ENCODE measurements around the gene CHI3L2.
A peak's percentile ranks its signal among the peaks of the same experiment; 100 is the strongest.

CHI3L2 gene, protein sequence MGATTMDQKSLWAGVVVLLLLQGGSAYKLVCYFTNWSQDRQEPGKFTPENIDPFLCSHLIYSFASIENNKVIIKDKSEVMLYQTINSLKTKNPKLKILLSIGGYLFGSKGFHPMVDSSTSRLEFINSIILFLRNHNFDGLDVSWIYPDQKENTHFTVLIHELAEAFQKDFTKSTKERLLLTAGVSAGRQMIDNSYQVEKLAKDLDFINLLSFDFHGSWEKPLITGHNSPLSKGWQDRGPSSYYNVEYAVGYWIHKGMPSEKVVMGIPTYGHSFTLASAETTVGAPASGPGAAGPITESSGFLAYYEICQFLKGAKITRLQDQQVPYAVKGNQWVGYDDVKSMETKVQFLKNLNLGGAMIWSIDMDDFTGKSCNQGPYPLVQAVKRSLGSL

DNA sequence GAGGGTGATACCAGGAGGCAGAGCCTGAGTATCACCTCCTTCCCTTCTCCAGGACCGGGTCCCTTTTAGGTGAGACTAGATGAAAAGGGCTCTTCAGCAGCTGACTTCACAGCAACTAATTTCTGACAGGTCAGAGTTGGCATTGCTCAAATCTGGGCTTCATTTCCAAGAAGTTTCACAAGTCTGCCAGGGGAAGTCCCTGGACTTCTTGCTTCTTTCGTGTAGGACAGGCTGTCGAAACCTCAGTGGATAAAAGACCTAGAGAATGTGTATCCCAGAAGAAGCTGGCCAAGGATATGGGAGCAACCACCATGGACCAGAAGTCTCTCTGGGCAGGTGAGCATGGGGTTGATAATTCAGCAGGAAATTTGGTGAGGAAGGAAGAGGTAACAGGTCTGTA lies at the start of gene CHI3L2:
Gene CHI3L2, plus strand, starts transcription at position 280 of the 400 bp plus-strand sequence. Its CDS starts 17 bp downstream, at position 297.
- no peak for DNase-seq (ENCODE audit: low read depth)

DNA sequence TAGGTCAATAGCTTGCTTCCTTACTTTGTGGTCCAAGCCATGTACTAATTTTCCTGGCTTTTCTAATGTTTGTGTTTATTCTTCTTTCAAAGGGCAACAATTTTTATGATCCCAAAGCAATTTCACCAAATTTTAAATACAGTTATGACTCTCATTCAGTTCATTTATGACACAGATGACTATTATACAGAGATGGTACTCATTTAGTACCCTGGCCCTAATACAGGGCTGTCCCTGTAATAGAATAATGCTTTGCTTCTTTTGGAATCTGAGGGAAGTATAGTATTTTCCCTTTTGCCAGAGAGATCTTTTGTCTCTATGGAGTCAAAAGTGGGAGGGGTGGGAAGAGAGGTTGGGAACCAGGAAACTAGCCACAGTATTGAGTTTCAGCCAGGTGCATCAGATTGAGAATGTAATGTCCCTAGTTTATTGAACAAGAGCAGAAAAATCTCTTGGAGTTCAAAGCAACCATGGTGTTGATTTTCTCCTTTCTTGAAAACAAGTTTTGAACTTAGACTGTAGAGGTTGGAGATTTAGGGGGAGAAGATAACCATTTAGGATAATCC lies 47.5 kb upstream of the CHI3L2 start:
- no peak for DNase-seq (ENCODE audit: low read depth)

DNA sequence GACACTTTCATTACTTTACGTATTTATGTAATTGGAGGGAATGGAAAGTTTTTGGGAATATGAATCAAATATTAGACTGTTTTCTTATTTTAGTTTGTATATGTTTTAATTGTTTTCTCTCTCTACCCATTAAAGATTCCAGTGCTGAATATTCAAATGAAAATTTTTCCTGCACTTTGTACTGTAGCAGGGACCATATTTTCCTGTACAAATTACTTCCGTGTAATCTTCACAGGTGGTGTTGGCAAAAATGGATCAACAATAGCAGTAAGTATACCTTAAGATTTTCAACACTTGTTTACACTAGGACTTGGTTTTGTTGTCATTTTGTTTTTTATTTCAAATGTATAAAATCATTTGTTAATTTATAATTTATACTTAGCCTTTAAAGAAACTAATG lies 45.5 kb upstream of the CHI3L2 start:
- no peak for DNase-seq (ENCODE audit: low read depth)

DNA sequence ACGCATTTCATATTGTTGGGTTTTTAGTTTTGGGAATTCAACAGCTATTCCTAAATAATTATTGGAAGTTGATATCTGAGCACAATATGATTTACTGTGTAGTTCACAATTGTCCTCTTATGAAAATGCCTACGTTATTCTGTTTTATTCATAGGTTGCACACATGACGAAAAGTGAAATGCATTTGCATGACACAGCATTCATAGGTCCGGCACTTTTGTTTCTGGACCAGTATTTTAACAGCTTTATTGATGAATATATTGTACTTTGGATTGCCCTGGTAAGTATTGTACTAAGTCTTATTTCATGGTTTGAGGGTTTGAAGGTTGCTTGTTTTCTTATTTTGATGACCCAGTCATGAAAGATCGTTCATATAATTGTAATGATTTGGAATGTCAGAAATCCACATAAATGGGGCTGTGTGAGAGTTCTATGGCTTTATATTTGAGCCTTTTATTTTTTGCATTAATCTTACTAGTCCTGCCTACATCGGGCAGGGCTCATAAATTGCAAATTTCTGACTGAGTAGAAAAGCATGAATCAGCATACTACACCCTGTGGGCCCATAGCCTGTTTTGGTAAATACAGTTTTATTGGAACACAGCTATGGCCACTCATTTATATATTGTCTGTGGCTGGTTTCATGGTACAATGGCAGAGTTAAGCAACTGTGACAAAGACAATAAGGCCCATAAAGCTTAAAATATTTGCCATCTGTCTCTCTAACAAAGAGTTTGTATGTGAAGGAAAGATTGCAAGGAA lies 44.0 kb upstream of the CHI3L2 start:
- no peak for DNase-seq (ENCODE audit: low read depth)

DNA sequence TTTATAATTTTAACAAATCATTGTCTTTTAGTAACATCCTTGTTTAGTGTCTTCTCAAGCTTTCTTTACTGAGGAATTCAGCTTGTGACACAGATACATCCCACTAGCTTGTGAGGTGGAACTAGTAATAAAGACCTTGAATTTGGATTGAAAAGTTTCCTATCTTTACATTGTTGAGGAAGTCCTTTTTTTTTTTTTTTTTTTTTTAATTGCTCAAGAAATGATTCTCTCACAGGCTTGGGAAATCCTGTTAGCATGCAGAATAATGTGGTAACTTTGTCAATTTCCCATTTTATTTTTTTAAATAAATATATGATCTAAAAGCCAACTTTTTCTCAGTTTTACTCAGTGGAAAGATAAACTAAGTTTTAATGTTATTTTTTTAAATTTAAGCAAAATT lies 42.9 kb upstream of the CHI3L2 start:
- DNase-seq (ENCODE audit: low read depth) = no peak

DNA sequence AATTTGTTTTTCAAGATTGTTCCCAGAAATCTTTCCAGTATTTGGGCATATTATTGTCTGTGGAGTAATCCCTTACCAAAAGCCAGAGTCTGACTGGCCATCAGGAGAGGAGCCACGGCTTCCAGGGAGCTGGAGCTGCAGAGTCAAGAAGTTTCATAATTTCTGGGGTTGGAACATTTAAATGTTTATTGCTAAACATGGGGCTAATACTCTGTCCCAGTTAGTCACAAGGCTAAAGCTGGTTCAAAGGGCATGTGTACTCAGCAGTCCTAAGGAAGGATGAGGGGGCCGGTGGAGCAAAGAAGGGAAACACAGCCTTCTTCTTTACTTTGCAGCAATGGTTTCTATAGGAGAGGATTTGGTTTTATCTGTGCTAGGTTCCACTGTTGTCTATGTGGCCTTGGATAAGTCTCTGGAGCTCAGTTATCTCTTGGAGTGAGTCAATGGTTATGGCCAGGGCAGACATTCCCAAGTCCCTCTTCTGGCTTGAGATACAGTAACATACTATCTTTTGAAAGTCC lies 36.5 kb upstream of the CHI3L2 start:
- no peak for DNase-seq (ENCODE audit: low read depth)

DNA sequence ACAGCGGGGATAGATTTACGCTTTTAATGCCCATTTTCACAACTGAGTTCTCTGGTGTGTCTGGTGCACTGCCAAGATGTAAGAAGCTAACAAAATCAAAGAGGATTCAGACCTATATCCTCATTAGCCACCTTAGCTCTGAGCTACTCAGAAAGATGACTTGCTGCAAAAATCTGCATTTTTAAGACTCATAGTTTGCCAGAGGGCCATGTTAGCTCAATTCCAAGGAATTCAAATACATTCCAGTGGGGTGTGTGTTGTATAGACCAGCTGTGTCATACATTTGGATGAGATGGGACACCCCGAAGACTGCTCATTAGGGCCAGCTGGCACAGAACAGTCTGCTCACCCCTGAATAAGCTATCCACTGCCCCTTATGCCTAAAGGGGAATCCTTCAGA lies 36.0 kb upstream of the CHI3L2 start:
- DNase-seq (ENCODE audit: low read depth) = no peak

DNA sequence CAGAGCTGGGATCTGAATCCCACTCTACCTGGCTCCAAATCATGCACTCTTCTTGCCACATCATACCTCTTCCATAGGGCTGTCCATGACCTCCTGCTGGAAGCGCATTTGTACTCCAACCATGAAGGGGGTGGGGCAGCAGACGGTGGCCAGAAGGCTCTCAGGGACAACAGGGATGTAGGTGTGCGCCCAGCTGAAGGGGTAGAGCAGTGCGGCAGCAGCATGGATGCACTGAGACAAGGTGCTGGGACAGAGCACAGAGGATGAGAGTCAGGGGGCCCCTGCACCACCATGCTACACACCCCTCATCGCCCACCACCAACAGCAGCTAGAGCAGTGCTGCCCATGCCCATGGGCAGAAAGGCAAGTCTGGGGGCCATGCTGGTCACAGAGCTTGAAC lies 35.4 kb upstream of the CHI3L2 start:
- DNase-seq (ENCODE audit: low read depth) = no peak

DNA sequence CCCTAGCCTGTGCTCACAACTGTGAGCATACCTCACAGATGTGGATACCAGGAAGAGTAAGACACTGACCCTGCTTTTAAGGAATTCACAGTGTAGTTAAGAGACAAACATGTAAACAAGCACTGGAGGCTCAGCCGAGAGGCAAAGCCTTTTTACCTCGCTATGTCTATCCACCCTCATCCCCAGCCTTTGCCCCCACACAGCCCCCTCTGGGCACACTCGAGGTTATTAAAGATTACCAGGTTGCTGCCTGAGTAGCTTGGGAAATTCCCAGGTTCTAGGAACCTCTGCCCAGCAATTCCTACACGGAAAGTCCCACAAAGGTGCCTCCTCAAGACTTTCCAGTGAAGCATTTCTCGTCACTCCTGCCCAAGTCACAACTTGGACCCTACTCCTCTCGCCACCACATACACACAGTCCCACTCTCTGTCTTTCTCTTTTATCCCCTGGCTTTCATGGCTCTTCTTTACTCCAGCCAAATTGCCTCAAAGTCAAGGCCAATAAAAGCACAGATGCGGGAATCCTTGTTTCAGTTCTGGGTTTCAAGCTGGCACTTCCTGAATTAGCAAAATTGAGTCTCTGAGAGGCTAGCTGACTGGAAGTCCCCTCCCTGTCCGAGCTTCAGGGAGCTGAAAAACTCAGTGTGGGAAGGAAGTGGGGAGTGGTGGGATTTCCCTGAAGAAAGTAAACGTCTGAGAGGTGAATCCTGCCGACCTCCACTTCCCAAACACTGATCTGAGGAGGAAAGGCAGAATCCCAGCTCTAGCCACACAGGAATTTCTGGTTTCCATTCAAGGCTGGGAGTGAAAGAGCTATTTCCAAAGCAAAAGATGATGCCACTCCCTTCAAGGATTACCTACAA lies 34.6 kb upstream of the CHI3L2 start:
- DNase-seq (ENCODE audit: low read depth) = no peak

DNA sequence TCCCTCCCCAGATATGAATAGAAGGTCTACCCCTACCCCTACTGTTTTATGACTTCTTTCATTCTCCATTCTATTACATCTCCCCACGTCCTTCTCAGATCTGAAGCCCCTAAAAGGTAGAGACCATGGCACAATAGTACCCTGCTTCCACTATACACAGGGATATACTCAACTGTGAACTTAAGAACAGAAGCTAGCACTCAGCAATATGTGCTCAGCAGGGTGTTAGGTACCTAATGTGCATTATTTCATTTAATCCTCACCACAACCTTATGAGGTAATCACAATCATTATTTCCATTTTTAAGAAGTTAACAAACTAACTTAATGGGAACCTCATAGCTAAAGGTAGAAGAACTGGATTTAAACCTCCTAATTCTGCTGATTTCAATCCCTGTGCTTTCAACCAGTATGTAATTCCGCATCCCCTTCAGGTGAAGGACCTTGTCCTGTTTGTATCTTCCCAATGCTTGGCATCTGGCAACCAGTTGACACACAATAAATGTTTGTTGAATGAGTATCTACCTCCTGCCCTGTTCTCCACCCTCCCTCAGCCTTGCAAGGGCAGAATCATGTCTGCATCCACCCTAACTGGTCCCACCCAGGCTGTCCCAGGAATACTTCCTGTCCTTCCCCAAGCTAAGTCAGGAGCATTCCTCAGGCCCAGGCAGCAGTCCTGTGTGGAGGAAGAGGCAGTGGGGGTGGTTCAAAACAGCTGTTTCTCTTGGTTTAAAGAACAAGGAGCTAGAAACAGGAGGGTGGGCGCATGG lies 33.6 kb upstream of the CHI3L2 start:
- DNase-seq (ENCODE audit: low read depth) = no peak

DNA sequence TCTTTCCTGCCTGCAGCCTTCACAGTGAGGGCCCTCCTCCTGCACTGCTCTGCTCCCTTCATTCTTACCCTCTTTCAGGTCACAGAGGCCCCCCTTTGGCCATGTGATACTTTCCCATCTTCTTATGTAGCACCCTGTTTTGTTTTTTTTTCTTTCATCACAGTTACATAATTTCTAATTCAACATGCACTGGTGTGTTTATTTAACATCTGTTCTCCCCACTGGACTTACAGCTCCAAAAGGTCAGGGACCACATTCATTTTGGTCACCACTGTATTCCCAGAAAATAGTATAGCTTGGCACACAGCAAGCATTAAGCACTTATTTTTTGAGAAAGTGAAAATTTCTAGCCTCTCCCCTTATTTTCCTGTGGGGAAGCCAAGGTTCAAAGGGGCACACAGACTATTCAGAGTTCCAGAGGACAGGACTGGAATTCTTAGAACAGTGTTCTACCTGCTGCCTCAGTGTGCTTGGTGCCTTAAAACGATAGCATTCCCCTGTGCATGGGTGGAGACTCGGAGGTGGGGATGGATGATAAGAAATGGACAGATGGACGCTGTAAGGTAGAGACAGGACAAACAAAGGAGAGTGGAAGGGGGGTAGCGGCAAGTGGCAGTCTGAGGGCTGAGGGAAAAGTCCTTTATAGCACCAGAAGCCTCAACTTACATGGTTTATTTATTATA lies 32.4 kb upstream of the CHI3L2 start:
- DNase-seq (ENCODE audit: low read depth) = no peak

DNA sequence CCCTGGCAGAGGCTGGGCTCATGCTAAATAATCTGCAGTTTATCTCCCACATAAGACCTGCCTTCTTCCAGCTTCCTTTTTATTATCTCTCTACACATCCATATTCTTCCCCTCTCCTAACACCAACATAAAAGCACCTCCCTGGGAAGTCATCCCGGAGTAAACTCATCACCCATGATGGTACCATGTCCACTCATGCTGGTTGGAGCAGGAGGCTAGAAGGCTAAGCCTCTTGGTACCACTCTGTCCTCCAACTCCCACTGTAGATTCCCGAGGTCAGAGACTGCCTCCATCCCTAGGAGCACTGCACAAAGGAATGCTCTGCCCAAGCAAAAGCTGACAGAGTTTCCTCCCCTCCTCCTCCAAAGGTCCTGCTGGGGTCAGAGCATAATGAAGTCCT lies 31.3 kb upstream of the CHI3L2 start:
- DNase-seq (ENCODE audit: low read depth) = no peak

DNA sequence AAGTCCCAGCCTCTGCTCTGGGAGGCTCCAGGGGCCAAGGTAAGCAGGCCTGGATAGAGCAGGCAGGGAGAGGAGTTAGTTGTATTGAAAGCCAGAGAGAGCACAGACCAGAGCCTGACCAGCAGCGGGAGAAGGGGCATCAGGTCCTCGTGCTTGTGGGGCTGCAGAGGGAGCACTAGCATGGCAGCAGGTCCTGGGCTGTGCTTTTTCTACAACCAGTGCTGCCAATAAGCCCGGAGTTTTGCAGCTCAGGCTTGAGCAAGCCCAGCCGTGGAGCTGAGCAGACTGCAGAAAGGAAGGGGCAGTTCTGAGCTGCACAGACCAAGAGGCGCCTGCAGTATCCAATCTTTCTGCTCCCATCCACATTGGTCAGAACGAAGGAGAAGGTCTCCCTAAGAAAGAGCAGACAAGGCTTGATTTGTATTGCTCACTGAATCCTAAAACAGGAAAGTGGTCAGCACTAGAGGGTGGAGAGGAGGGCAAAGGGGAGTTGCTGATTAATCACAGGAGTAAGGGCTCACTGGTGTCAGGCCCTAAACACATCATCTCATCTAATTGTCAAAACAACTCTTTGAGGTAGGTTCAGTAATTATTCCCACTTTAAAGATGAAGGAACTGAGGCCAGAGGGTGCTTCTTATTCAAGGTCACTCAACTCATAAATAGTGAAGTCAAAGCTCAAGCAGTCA lies 29.8 kb upstream of the CHI3L2 start:
- DNase-seq (ENCODE audit: low read depth) = no peak

DNA sequence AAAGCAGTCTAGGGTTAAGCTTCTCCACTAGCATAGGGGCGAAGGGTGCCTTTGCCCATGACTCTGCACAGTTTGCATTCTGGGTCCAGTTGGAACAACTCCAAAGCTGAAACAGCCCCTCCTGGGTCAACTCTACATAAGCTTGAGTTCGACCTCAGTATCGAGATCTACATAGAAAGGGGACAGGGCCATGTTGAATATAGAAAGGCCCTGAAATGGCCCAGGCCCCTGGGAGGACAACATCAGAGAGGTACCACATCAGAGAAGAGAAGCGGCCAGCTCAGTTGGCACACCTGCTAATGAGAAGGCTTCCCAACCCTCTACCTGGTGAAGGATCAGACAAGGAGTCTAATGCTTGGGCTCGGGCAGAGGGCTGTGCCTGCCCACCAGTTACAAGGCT lies 28.7 kb upstream of the CHI3L2 start:
- DNase-seq (ENCODE audit: low read depth) = no peak

DNA sequence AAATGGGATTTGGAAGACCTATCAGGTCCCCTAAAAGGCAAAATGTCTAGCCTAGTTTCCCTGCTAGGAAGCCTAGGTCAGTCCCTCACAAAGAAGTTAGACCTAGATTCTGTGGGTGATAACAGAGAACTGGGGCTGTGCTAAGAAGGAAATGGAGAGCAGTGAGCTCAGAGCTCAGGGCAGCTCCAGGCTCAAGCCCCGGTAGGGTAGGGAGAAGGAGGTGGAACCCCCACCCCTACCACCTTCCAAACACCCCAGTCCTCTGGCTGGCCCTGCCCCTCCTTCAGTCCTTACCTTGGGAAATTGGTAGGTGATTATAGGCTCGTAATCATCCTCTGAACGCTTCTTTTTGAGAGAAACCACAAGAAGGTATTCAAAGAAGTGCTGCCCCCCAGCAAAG lies 28.2 kb upstream of the CHI3L2 start:
- no peak for DNase-seq (ENCODE audit: low read depth)

DNA sequence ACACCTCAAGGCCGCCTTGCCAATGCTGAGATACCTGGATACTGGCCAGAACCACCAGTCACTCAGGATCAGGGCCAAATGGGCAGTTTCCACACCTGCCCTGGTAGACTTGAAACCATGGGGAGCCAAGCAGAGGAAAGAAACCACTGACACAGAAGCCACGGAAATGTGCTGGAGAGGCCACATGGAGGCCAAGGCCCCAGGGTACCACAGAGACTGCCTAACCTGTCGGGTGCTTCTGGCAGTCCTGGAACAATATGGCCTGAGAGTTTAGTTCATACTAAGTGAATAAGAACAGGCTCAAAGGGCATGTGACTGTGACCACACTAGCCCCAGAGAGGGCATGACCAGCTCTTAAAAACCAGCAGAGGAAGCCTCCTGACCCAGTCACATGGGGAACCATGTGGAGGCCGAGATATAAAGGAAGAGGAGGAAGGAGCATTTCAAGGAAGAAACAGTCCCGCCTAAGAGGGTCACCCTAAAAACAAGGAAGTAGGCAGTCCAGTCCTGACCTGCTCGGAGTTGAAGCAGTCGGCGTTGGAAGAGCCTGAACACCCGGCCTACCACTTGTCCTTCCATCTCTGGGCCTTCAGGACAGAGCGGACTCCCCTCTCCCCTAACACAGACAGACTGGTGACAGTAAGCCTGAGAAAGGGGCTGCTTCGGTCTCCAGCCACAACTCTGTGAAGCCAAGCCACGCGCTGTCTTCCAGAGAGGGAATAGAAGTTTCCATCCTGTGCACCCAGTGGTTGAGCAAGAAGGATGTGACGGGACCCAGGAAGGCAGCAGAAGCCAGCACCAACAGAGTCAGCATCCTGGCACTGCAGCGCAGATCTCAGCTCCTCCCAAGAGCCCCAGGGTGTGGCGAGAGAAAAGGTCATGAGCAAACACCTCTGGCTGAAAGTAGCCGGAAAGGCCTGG lies 27.4 kb upstream of the CHI3L2 start, which contains the start of gene DENND2D:
Gene DENND2D, minus strand, starts transcription at position 766 of the 921 bp plus-strand sequence. Its CDS starts 187 bp downstream, at position 579.
- peak; percentile 67 for DNase-seq (ENCODE audit: low read depth)

DNA sequence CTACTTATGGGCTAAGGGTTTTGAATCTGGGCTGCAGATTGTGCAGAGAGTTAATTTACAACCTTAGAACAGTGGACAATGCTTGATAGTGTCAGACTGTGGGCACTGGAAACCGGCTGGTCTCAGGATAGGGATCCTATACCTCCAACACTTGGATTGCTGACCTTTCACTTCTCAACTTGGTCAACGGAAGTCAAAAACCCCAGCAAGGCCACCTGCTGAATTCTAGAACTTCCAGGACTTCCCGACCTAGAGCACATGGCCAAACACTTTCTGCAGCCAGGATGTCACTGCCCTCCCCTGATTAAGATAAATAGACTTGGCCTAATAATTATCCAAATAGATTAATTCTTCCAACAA lies 26.7 kb upstream of the CHI3L2 start:
- no peak for DNase-seq (ENCODE audit: low read depth)

DNA sequence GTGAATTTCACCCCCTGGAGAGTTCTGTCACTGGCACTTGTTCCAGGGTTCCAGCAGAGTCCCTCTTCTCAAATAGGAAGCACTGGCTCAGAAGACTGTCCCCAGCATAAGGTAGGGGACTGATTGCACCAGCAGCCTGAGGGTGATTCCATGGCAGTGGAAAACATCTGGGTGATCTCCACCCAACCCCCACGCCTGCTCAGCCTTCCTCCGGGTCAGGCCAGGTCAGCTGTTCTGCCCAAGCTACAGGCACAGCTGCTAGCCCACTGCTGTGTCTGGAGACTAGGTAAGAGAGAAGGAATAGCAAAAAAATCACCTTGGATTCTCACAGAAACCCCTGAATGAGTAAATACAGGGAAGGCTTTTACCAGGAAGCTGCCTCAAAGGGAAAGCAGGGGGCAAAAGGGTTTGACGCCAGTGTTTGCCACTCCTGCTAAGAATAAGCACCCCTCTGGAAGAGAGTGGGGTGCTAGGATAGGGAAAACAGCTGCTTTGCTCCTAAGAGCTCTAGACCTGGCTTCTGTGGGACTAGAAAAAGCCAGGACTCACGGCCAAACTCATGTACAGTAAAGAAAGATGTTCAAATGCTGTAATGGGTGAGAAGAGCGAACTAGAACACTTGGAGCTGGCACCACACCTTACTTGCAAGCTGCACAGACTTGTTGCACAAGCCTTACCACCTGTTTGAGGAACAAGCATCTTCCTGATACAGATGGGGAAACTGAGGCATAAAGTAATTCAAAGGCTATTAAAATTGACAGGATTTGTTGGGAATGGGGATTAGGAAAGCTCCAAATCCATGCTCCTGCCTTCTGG lies 26.0 kb upstream of the CHI3L2 start:
- DNase-seq (ENCODE audit: low read depth) = no peak
